Mesenteric fat pad (tissue), 1 donor: Measurements from ENCODE around the gene PRPF38B. TPM values are rescaled to one million over a fixed set of nuclear protein-coding genes. Genes with fewer than 3 reads are reported as not detected.

Experiments used
- DNase-seq: peaks from one replicate; pipeline ENCODE4 v3.0.0-alpha.2; 2020; ENCODE audit warnings: low spot score
- total RNA-seq: library from RNA; stranded (reverse); fragmentation: NEBNext Ultra II Directional; extraction: Animal tissue kit (Norgen Biotek cat#: 25700); gene quantifications from one replicate; pipeline ENCODE4 v1.2.1, GENCODE V29; 2021
- donor health status: DM: yes; HTN: yes; CAD: no.

The PRPF38B gene
- total RNA-seq, 1 donor from 2014 or later: 32.0 TPM

DNA sequence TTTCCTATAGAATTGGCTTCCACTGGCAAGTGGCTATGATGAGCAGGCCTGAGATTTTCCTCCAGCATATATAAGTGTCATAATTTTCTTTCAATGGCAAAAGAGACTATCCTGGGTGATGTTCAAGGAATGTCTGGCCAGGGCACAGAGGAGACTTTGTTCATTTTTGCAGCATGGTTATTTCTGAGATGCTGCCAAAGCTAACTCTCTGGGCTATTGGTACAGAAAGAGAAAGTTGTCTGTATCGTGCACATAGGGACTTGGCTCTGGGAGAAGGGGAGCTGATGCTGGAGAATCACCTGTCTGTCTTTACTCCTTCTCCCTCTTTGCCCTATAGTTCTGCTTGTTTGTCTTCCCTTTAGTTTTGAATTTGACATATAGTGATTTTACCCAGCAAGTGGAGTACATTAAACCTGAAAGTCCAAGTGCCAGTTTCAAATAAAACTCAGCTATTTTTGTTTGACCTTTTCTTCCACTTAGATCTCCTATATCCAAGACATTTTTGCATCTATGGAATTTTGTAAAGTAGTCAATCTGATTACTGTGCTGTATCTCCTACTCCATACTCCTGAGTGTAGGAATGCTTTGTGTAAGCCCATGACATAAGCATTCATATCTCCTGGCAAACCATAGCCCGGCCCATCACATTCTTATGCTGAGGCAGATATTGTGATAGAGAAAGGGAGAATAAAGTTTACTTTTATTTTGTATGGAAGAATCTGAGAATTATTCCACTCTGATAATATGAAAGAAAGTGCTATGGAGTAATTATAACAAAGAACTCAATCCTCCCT lies 24.5 kb downstream of the PRPF38B start:
- DNase-seq: no peak

DNA sequence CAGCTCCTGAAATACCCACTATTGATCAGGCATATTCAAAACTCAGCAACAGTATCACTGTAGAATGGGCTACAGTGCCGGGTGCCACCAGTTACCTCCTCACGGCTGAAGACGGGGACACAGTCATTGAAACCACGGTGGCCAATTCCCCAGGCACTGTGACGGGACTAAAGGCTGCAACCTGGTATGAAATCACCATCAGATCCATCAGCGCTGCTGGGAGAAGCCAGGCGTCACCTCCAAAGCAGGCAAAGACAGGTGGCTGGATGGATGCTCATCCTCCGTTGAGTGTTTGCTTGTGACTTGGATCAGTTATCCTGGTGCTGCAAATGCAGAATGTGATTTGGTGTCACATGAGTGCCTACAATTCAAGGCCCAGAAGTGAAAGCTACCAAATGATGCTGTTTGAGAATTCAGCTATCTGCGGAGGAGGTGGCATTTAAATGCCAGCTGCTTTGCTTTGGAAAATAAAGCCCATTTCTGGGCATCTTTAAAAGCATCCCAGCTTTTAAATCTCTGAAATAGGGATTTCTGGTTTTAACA lies 25.7 kb downstream of the PRPF38B start:
- DNase-seq: no peak

DNA sequence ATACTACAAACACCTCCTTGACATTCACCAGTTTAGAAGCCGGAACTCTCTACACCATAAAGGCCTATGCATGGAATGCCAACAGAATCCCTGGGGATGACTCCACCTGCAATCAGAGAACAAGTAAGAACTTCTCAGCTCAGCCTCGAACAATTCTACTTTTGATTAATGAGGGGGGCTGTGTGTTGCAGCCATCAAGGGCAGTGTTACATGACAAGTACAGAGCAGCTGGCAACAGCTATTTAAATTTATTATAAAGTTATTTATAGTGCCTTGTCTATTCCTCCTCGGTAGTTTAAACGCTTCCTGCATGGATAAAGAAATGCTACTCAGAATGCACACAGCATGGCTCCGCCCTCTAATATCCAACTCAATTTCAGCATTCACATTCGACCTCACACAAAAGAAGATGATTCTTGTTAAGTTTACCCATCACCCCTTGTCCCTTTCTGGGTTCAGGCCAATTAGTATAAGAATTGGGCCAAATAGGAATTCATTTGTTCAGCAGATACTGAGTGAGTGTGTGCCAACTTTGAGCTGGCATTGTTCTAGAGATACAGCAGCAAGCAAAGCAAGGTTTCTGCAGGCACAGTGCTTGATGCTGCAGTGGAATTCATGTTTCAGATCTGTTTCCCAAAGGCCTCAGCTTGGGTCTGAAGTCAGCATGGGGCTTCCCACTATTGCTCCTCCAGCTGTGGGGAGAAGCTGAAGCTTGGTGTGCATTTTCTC lies 27.0 kb downstream of the PRPF38B start:
- DNase-seq: no peak

DNA sequence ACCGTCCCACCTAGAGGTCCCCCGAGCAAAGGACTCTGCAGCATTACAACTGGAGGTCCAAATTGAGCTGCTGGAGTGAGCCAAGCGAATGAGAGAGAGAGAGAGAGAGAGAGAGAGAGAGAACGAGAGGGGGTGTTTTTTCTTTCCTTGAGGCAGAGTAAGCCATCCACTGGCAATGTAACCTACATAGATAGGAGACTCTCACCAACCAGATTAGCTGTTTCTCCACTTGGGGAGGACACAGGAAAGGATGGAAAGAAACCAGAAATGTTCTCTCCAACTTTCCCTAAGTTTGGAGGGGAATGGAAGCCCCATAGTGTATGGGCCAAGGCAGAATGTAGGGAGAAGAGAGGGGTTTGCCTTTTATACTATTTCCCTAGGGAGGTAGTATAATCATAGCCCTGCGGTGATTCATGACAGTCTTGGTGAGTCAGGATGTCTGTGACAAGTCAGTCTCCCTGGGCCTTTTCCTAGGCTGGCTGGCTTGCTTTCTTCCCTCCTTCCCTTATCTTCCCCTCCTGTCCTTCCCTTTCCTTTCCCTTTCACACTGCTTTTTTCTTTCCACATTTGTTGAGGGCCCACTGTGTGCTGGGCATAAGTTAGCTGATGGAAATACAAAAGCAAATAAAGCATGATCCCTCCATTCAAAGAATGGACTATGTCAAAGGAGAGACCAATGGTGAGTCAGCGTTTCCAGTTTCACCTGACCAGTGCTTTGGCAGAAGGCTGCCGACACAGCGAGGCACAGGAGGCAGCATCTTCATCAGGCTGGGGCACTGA lies 27.7 kb downstream of the PRPF38B start:
- DNase-seq: no peak

DNA sequence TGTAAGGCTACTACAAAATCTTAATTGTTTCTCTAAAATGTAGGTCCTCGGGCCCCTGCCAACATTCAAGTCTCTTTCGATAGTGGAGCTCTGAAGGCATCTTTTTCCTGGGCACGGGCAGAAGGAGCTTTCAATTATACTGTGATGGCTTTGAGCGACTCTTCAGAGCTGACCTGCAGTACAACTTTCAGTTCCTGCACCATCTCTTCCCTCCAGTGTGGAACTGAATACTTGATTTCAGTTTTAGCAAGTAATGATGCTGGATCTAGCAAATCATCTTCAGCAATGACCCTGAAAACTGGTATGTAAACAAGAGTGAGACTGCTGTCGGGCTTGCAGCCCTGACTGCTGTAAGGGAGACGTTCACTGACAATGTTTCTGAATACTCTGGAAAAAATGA lies 30.2 kb downstream of the PRPF38B start:
- no peak for DNase-seq

DNA sequence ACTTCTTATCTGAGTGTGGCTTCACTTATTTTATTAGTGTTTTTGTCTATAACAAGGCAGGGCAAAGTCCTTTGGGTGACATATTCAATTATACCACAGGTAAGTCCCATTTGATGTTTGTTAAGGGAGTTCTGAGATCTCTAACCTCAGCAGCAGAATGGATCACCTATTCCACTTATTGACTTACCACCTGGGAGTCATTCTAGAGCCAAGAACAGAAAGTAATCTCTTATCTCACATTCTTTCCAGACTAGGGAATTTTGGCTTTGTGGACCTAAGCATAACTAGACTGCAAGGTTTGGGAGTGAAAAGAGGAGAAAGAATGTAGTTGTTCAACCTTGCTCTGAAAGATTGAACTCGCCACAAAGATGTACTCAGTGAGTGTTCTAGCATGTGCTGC lies 33.8 kb downstream of the PRPF38B start:
- no peak for DNase-seq

DNA sequence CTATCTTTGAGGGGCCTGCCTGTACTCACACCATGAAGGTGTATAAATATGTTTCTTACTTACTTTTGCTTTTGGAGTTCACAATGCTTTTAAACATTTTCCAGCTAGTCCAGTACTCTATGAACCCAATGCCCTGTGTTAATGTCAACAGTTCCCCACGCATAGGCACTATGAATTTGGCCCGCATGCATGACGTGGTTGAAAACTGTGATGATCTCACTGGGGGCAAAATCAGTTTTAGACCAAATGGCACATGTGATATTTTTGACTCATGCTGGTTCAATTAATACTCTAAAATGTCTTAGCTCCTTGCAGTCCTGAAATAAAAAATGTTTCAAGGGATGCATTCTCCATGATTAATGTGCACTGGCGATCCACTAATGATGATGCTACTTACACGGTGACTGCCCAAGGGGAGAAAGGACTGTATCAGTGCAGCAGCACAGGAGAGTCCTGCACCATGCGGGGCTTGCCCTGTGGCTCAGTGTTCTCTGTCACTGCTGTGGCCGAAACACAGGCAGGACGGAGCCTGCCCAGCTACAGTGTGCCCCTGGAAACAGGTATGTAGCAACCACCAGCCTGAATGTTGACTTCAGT lies 36.3 kb downstream of the PRPF38B start:
- no peak for DNase-seq

DNA sequence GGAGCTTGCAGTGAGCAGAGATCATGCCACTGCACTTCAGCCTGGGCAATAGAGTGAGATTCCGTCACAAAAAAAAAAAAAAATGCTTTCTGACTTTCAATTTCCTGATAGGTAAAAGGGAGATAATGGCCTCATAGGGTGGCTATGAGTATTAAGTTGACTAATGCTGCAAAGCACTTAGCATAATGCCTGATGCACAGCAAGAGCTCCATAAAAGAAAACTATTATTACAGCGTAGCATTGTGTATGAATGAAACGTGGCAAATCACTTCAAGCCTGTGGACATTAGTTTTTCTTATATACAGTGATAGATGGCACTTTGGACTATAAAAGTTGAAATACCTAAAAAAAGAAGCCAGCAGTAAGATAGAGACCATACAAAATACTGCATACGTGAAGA lies 37.4 kb downstream of the PRPF38B start:
- DNase-seq: no peak

DNA sequence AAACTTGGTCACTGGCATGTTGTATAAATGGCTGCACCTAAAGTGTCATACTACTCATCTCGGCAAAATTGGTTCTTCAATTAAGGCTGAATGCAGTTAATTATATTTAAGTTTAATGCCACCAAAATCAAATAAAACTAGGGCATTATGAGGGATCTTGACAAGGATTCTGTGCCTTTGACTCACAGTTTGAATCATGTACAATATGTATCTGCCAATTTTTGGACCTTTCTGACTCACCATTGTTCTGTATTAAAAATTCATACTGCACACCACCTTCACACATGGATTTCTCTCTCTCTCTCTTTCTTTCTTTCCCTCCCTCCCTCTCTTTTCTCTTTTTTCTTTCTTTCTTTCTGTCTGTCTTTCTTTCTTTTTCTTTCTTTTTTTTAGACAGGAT lies 40.3 kb downstream of the PRPF38B start:
- DNase-seq: no peak

DNA sequence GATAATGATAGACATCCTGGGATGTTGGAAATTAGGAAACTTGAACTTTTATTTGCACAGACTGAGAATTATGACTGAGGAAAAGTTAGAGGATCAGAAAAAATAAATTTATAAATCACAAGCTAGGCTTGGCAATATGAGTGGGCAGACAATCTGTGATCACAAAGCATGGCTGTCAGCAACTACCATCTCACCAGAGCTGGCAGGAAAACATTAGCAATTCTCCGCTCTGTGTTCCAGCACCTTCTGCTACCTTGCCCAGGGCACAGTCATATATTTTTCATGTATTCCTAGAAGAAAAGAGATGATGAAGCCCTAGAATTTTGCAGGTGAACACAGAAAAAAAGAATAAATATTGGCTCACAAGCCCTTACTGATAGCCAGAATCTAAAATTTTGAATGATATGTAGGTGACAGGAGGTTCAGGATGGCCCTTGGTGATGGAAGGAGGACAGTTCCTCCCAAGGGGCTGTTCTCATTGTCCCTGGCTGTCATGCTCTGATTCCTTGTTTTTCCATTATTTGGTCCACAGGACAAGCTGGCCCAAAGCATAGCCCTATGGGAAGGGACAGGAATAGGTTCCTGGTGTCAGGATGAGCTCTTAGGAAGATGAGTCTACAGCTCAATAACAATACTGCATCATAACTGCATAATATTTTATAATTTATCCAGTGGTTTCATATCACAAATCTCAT lies 42.2 kb downstream of the PRPF38B start:
- DNase-seq: no peak

DNA sequence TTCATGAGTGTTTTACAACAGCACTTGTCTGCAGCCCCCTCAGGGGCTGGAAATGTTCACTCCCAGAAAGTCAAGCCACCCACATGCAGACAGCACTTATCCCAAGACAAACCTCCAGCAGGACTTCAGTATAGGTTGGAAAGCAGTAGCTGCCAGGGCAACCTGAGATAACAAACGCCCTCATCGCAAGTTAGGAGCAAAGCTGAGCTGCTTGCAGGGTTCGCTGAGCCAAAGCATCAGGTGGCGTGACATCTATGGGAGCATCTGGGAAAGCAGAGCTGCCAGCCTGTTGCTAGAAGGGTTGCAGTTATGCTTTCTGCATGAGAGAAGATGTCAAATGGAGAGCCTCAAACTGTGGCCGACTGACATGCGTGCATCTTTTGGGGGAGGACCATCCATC lies 50.1 kb downstream of the PRPF38B start:
- DNase-seq: no peak

DNA sequence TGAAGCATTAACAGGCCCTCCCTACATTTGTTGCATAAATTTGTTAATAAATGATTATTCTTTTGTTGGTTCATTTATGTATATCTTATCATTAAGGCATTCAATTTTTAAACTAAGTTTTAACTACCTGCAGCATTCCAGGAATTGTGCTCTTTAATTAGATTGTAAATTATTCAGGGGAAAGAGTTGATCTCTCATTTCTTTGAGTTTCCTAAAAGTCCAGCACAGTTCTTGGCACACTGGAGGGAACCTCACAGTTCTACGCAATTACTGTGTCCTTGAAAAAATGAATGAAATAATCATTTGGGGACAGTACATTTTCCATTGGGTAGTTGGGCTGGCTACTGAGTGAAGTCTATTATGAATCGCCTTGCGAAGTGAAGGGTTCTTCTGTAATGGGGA lies 53.9 kb downstream of the PRPF38B start:
- no peak for DNase-seq

DNA sequence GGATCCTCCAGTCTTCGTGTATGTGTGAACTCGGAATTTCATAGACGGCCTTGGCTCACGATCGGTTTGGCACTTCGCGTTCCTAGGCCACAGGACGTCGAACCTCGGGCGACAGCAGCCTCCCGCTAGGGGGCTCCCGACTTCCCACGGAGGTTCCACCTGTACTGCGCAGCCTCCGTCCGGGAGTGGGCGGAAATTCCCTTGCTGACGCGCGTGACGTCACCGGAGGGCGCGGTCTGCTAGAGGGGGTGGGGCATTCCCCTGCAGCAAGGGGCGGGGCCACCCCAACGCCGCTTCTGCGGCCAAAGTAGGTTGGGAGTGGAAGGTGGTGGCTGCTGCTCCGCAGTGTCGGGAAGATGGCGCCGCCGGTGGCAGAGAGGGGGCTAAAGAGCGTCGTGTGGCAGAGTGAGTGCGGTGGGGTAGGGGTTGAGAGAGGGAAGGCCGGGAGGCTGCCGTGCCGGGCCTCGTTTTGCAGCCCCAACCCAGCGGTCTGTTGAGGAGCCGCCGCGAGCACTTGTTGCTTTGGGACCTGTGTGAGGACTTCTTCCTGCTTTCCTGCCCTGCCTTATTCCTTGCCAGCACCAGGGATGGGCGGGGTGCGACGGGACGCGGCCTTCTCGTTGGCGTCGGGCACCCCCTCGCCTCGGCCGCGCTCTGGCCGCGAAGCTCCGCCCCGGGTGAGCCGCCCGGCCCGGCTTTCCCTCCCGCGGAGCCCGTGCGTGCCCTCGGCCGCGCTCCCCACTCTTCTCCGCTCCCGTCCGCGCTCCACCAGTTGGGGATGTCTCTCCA lies 54.5 kb downstream of the PRPF38B start, which contains the start of gene STXBP3:
STXBP3 (plus strand) TSS at position 293 of the 789 bp plus-strand sequence; CDS start at position 357, 64 bp downstream.
- DNase-seq: peak; percentile 100

DNA sequence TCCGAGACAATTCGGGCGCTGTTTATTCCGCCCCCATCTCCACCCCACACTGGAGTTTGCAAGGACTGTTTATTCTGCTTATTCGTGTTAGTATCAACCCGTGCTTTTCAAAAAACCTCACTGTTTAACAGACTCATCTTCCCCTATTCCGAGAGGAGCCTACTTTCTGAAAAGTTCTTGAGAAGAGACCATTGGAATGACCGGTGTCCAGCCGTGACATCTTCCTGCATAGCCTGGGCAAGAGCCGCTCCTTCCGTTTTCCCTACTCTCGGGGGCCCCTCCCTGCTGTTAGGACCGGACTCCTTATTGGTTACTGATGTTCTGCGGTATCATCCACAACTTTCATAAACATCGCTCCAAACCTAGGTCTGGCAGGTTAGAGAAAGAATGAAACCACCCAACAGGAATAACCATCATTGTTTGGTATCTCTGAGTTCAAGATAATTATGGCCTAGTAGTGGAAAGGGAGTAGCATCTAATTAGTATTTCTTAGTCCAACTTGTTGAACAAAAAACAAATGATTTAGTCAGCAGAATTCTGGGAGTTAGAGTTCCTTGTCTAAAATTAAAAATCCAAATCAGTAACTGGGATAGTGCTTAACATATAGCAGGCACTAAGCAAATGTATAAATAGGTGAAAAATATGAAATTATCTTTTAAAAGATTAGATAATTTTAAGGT lies 55.2 kb downstream of the PRPF38B start:
- no peak for DNase-seq

DNA sequence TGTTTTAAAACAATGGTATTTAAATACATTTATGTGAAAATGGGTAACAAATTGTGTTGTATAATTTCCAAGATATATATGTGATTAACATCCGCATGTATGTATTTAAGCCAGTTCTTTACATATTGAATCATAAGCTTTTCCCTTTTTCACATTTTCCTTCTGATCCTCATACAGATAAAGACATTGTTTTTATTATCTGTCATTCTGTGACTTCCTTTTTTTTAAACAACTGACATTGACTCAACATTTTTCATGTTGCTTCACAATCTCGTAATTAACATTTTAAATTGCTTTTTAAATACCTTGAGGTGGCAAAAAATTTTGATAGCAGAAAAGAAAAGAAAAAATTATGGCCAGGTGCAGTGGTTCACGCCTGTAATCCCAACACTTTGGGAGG lies 55.8 kb downstream of the PRPF38B start:
- no peak for DNase-seq

DNA sequence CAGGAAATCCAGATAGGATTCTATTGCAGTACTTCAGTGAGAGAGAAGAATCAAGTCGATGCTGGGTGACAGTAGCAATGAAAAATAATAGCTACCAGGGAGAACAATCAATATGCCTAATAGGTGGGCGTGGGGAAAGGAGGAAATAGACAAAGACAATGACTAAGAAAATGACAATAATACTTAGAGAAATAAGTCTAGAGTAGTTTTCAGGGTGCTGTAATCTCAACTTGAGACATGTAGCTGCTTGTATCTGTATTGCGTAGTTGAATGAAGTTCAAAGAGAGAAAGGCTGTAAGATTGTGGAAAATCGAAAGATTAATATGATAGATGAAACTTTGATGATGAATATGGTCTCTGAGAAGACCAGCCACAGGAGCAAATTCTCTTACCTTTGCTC lies 57.0 kb downstream of the PRPF38B start:
- no peak for DNase-seq

DNA sequence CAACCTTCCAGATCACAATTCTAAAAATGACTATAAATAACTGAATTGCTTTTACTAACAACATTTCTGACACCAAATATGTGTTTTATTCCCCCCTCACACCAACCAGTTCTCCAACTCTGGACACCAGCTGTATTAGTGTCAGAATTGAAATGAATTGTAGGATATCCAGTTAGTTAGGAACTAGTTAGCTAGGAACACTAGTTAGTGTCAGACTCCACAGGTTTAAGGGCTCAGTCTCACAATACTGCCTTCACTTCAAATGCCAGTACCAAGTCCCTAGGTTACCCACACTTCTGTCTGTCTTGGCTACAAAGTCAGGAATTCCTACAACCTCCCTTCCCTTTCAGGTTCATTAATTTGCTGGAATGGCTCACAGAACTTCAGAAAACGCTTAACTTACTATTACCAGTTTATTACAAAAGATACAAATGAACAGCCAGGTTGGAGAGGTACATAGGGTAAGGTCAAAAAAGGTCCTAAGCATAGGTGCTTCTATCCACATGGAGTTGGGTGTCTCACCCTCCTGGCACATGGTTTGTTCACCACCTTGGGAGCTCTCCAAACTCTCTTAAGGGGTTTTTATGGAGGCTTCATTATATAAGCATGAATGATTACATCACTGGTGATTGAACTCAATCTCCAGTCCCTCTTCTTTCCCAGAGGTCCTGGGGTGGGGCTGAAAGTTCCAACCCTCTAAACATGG lies 58.5 kb downstream of the PRPF38B start:
- DNase-seq: no peak
